SK-N-SH (cell line): ENCODE measurements around the gene STAT6. TPM values are rescaled to one million over a fixed set of nuclear protein-coding genes. Genes with fewer than 3 reads are reported as not detected.
A peak's percentile ranks its signal among the peaks of the same experiment; 100 is the strongest.

Source experiments
- CTCF ChIA-PET: fragments of 300-600, 350-600 bp; formaldehyde crosslinking; extraction: SDS; loops from one replicate; lab custom pipeline; 2021; lab: Yijun Ruan, JAX
- POLR2A ChIA-PET: fragments of 350-600 bp; sonication (Branson Sonifier 250); formaldehyde crosslinking; extraction: SDS; loops from one replicate; lab custom pipeline; 2020; ENCODE audit warnings: antibody characterized with exemption, inconsistent platforms; lab: Yijun Ruan, JAX
- DNase-seq: peaks from one replicate; pipeline ENCODE4 v3.0.0; 2012
- H2AFZ ChIP-seq: fragments of 200-600 bp; sonication (generic); 2 replicates; pipeline ENCODE4 v1.8.1; 2016; ENCODE audit warnings: antibody characterized with exemption, mild to moderate bottlenecking, low read depth
- H3F3A ChIP-seq: fragments of 200-600 bp; sonication (generic); replicated peaks from 2 replicates; pipeline ENCODE3; 2016; ENCODE audit warnings: antibody characterized with exemption, mild to moderate bottlenecking; ENCODE audit not compliant: insufficient read depth
- H3K27ac ChIP-seq, 2 experiments: fragments of 200-500 bp in 1 of 2; fragments of 200-600 bp in 1 of 2; sonication (Bioruptor generic) in 1 of 2; sonication (generic), shearing (Covaris generic) in 1 of 2; 2 replicates each; pipeline versions ENCODE4 v1.5.1 to v1.6.1; 2014 to 2016; ENCODE audit warnings: low read depth in 2 of 2, inconsistent platforms in 1 of 2, low read length in 1 of 2, mild to moderate bottlenecking in 1 of 2, mixed read lengths in 1 of 2
- H3K27me3 ChIP-seq: fragments of 200-600 bp; sonication (generic), shearing (Covaris generic); 2 replicates; pipeline ENCODE4 v1.6.1; 2016; ENCODE audit warnings: mixed run types; ENCODE audit not compliant: insufficient read depth
- H3K36me3 ChIP-seq, 2 experiments: fragments of 200-500 bp in 1 of 2; fragments of 200-600 bp in 1 of 2; sonication (Bioruptor generic) in 1 of 2; sonication (generic) in 1 of 2; replicated peaks in 1 of 2; 2 replicates each; pipeline versions ENCODE3 to v1.5.1; 2014 to 2016; ENCODE audit warnings: low read length in 1 of 2, mild to moderate bottlenecking in 1 of 2; ENCODE audit not compliant: insufficient read depth in 2 of 2, control insufficient read depth in 1 of 2
- H3K4me1 ChIP-seq, 2 experiments: fragments of 200-500 bp in 1 of 2; fragments of 200-600 bp in 1 of 2; sonication (Bioruptor generic) in 1 of 2; sonication (generic), shearing (Covaris generic) in 1 of 2; 2 replicates each; pipeline versions ENCODE4 v1.5.1 to v1.6.1; 2014 to 2016; ENCODE audit warnings: low read depth in 1 of 2, low read length in 1 of 2, mixed run types in 1 of 2; ENCODE audit not compliant: insufficient read depth in 2 of 2, control insufficient read depth in 1 of 2
- H3K4me2 ChIP-seq: fragments of 200-600 bp; sonication (generic), shearing (Covaris generic); 2 replicates; pipeline ENCODE4 v1.6.1; 2017; ENCODE audit warnings: mixed run types
- H3K4me3 ChIP-seq, 2 experiments: fragments of 200-500 bp in 1 of 2; fragments of 200-600 bp in 1 of 2; sonication (Bioruptor generic) in 1 of 2; sonication (generic), shearing (Covaris generic) in 1 of 2; 2 replicates each; pipeline versions ENCODE4 v1.5.1 to v1.8.1; 2014 to 2016; ENCODE audit warnings: low read depth in 2 of 2, inconsistent platforms in 1 of 2, low read length in 1 of 2, mild to moderate bottlenecking in 1 of 2, mixed read lengths in 1 of 2, moderate library complexity in 1 of 2
- H3K79me2 ChIP-seq: fragments of 200-600 bp; sonication (generic); 2 replicates; pipeline ENCODE4 v1.8.1; 2017; ENCODE audit warnings: mild to moderate bottlenecking; ENCODE audit not compliant: insufficient read depth
- H3K9ac ChIP-seq: fragments of 200-600 bp; sonication (generic); 2 replicates; pipeline ENCODE4 v1.6.1; 2017; ENCODE audit warnings: mixed run types
- H3K9me2 ChIP-seq: fragments of 200-600 bp; sonication (generic); 2 replicates; pipeline ENCODE4 v1.6.1; 2017; ENCODE audit warnings: mixed run types
- H3K9me3 ChIP-seq: fragments of 200-600 bp; sonication (generic); 2 replicates; pipeline ENCODE4 v1.6.1; 2017; ENCODE audit warnings: mixed run types, mild to moderate bottlenecking, moderate library complexity
- H4K20me1 ChIP-seq: fragments of 200-600 bp; sonication (generic); 2 replicates; pipeline ENCODE4 v1.6.1; 2017; ENCODE audit warnings: mild to moderate bottlenecking, mixed run types; ENCODE audit not compliant: insufficient read depth
- CHD2 ChIP-seq: fragments of 150-350 bp; IDR thresholded peaks from 2 replicates; pipeline ENCODE4 v1.6.1; 2018; ENCODE audit warnings: low read length; ENCODE audit not compliant: partially characterized antibody
- CTCF ChIP-seq: fragments of 200-600 bp; sonication (generic); IDR thresholded peaks from 2 replicates; pipeline ENCODE4 v1.6.1; 2017; ENCODE audit warnings: antibody characterized with exemption, mild to moderate bottlenecking, moderate library complexity
- ELF1 ChIP-seq: IDR thresholded peaks from 2 replicates; pipeline ENCODE4 v1.4.0; 2012
- FOXJ3 ChIP-seq: sonication (generic); formaldehyde crosslinking; IDR thresholded peaks from 2 replicates; pipeline ENCODE4 v1.5.1; 2020; ENCODE audit warnings: mild to moderate bottlenecking, missing genetic modification reagents
- GABPA ChIP-seq: IDR thresholded peaks from 2 replicates; pipeline ENCODE4 v1.4.0; 2012; ENCODE audit warnings: low read depth, mild to moderate bottlenecking
- IRF3 ChIP-seq: fragments of 150-350 bp; IDR thresholded peaks from 2 replicates; pipeline ENCODE4 v1.6.1; 2016; ENCODE audit warnings: mild to moderate bottlenecking, low read depth, low read length
- MXI1 ChIP-seq: IDR thresholded peaks from 2 replicates; pipeline ENCODE4 v1.6.1; 2012; ENCODE audit warnings: mild to moderate bottlenecking, low read depth, low read length, improper control_type of control experiment
- POLR2AphosphoS5 ChIP-seq: IDR thresholded peaks from 2 replicates; pipeline ENCODE4 v1.6.1; 2012; ENCODE audit warnings: low read depth, low read length
- RCOR1 ChIP-seq: fragments of 150-350 bp; IDR thresholded peaks from 2 replicates; pipeline ENCODE4 v1.6.1; 2017; ENCODE audit warnings: antibody characterized with exemption, low read length
- RXRA ChIP-seq: IDR thresholded peaks from 2 replicates; pipeline ENCODE4 v1.4.0; 2012; ENCODE audit warnings: low read depth, mild to moderate bottlenecking, borderline replicate concordance
- YY1 ChIP-seq: IDR thresholded peaks from 2 replicates; pipeline ENCODE4 v1.4.0; 2012; ENCODE audit warnings: low read depth, mild to moderate bottlenecking
- WGBS: methylation state at CpG from one replicate; pipeline ENCODE4 v1.1.6; 2017; ENCODE audit warnings: low lambda C conversion rate; 5-methylcytosine and 5-hydroxymethylcytosine counted together
- polyA plus RNA-seq, 3 experiments: library from polyadenylated mRNA; depleted of rRNA; stranded (reverse); fragments of >200 nt; gene quantifications; 2 replicates each; pipeline ENCODE4 v1.2.3, GENCODE V29; 2012
- TF ChIP-seq, protein P1 (sequence below): IDR thresholded peaks from 2 replicates; pipeline ENCODE4 v1.4.0; 2012; ENCODE audit warnings: low read depth, borderline replicate concordance

Gene STAT6
- polyA plus RNA-seq, 1 of the 3 experiments (the other 2 are of a cell fraction): 0.15 TPM

DNA sequence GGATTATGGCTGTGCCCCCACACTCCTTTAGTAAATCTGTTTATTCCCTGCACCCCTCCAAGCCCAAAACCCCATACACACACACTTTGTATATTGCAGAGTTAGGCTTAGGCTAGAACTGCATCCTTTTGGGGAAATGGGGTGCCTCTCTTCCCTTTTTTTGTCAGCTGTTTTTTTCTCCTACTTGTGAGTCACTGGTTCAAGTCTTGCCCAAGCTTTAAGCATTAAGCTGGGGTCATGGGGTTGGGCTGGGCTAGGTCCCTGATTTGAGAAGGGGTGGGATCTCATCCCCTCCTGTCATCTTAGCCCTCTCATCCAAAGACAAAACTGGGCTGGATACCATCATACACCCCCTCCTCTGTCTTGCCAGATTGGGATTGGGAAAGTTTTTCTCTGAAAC, 18.7 kb upstream of the STAT6 start:
- Histone ChIP-seq H3K9ac (peak overlapping the region; percentile 80), H3K36me3 (no peaks in the 10 kb centered on the region), H3K27ac (peak overlapping the region in 1 of 2 experiments; percentile 23; a peak in 1 of 4 replicates), H3K4me1 (peaks cover 35 to 54% of the 10 kb centered on the region in 2 experiments), H3K4me2 (peak overlapping the region; percentile 99), H3K79me2 (peaks cover 58% of the 10 kb centered on the region), H3K27me3 (no peaks in the 10 kb centered on the region), H3K9me2 (no peaks in the 10 kb centered on the region), H3K9me3 (no peaks in the 10 kb centered on the region), H3K4me3 (peak overlapping the region; percentile 87 to 96), H3F3A (peaks cover 5% of the 10 kb centered on the region), H4K20me1 (peaks cover 35% of the 10 kb centered on the region), H2AFZ (no peak overlapping the region)
- CTCF ChIA-PET: interaction anchor here (1.2 to 23.5 kb wide), 6 partner anchors 11 to 84 kb away, joined by 4 to 643 read pairs (median 12); partner anchors contain the start of gene LRP1-AS
- peak; percentile 17 for DNase-seq
- TF ChIP-seq MXI1 (no peak), GABPA (no peak), RXRA (no peak)
- TF ChIP-seq, protein P1, sequence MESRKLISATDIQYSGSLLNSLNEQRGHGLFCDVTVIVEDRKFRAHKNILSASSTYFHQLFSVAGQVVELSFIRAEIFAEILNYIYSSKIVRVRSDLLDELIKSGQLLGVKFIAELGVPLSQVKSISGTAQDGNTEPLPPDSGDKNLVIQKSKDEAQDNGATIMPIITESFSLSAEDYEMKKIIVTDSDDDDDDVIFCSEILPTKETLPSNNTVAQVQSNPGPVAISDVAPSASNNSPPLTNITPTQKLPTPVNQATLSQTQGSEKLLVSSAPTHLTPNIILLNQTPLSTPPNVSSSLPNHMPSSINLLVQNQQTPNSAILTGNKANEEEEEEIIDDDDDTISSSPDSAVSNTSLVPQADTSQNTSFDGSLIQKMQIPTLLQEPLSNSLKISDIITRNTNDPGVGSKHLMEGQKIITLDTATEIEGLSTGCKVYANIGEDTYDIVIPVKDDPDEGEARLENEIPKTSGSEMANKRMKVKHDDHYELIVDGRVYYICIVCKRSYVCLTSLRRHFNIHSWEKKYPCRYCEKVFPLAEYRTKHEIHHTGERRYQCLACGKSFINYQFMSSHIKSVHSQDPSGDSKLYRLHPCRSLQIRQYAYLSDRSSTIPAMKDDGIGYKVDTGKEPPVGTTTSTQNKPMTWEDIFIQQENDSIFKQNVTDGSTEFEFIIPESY: no peak
- POLR2A ChIA-PET: interaction anchor here (2.3 kb wide), 1 partner anchor 12 kb away, joined by 4 read pairs; no protein-coding TSS in a partner anchor

DNA sequence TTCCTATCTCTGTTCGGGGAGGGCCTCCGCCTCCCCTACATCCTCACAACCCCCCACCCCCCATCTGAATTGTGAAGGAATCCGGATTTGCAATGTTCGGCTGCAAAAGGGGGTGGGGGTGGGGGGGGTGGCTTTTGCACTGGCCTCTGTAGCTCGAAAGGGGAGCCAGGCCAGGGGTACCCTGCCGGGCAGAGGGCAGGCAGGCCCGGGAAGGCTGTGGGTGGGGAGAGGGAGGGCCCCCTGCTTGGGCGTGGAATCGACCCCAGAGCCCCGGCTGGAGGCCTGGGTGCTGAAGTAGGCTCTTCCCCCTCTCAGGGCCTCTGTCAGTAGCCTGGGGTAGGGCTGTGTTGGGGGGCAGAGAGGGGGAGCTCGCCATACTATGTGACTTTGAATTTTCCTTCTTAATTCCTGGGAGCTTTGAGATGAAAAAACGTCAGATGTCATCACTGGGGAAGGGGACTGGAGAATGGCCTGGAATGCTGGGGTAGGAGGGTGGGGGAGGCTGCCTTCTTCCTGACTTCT, 18.2 kb upstream of the STAT6 start:
- CTCF ChIA-PET: interaction anchor here (0.8 to 23.5 kb wide), 12 partner anchors 12 to 114 kb away, joined by 3 to 643 read pairs (median 8); partner anchors contain the start of genes LRP1-AS and STAT6
- H3K9ac ChIP-seq: peak overlapping the region; percentile 80
- peaks cover 34% of the 10 kb centered on the region for H4K20me1 ChIP-seq
- no peaks in the 10 kb centered on the region for H3K9me3 ChIP-seq
- TF ChIP-seq ELF1 (no peak), YY1 (no peak), FOXJ3 (CRISPR knock-in tag) (no peak), CHD2 (no peak), RCOR1 (no peak), POLR2AphosphoS5 (no peak), CTCF (no peak), MXI1 (no peak), IRF3 (no peak)
- TF ChIP-seq, all 33 proteins: peak for 0
- Histone ChIP-seq H3K79me2 (peaks cover 55% of the 10 kb centered on the region), H2AFZ (peak overlapping the region; percentile 38; the same call in 1 of the 2 replicates), H3K4me2 (peak overlapping the region; percentile 99), H3K27me3 (no peaks in the 10 kb centered on the region), H3K4me3 (peak overlapping the region; percentile 87 to 96), H3K36me3 (no peaks in the 10 kb centered on the region), H3K4me1 (peaks cover 35 to 53% of the 10 kb centered on the region in 2 experiments), H3K27ac (peak overlapping the region in 1 of 2 experiments; percentile 88; a peak in 2 of 4 replicates), H3K9me2 (no peaks in the 10 kb centered on the region), H3F3A (peaks cover 5% of the 10 kb centered on the region)
- POLR2A ChIA-PET: interaction anchor here (2.3 to 3.4 kb wide), 2 partner anchors 13 to 45 kb away, joined by 4 to 23 read pairs; no protein-coding TSS in a partner anchor
- 18% methylated on average over 9 of the region's 12 CpGs for WGBS
- peak; percentile 66 for DNase-seq
